Measurements from ENCODE around the gene CDC25A.

GRCh38 chr3:48214225-48214624 is 26.0 kb upstream of the CDC25A start:
- TF ChIP-seq CTCF (IDR thresholded peaks at IDR 0.05) (no peak), POLR2A (IDR thresholded peaks at IDR 0.05) (no peak)
